Glutamatergic neuron (in vitro differentiated cells): ENCODE measurements around the gene LRCOL1. TPM values are rescaled to one million over a fixed set of nuclear protein-coding genes. Genes with fewer than 3 reads are reported as not detected.

ENCODE experiments used
- DNase-seq: peaks from one replicate; pipeline ENCODE4 v3.0.0; 2022
- H3K27ac Mint-ChIP-seq: one replicate; pipeline ENCODE4 v1.8.0; 2020; ENCODE audit warnings: mild to moderate bottlenecking, mixed read lengths, inconsistent platforms; ENCODE audit not compliant: unreplicated experiment
- H3K27me3 Mint-ChIP-seq: one replicate; pipeline ENCODE4 v1.8.0; 2020; ENCODE audit warnings: mild to moderate bottlenecking, moderate library complexity, mixed read lengths, inconsistent platforms; ENCODE audit not compliant: unreplicated experiment
- H3K36me3 Mint-ChIP-seq: one replicate; pipeline ENCODE4 v1.8.0; 2020; ENCODE audit warnings: mild to moderate bottlenecking, mixed read lengths, inconsistent platforms; ENCODE audit not compliant: unreplicated experiment
- H3K4me1 Mint-ChIP-seq: one replicate; pipeline ENCODE4 v1.8.0; 2020; ENCODE audit warnings: mild to moderate bottlenecking, low read depth, mixed read lengths, inconsistent platforms; ENCODE audit not compliant: unreplicated experiment
- H3K4me3 Mint-ChIP-seq: one replicate; pipeline ENCODE4 v1.8.0; 2020; ENCODE audit warnings: mild to moderate bottlenecking, mixed read lengths, inconsistent platforms; ENCODE audit not compliant: unreplicated experiment
- H3K9me3 Mint-ChIP-seq: one replicate; pipeline ENCODE4 v1.8.0; 2020; ENCODE audit warnings: mild to moderate bottlenecking, moderate library complexity, mixed read lengths, inconsistent platforms; ENCODE audit not compliant: unreplicated experiment
- total RNA-seq: library from RNA; stranded (reverse); fragmentation: NEBNext Ultra II Directional; extraction: Animal tissue kit (Norgen Biotek cat#: 25700); gene quantifications from one replicate; pipeline ENCODE4 v1.2.1, GENCODE V29; 2021; ENCODE audit not compliant: unreplicated experiment
- TF ChIP-seq, protein P1 (sequence below): fragments of 200-600 bp; sonication (generic); IDR thresholded peaks from one replicate; pipeline ENCODE4 v1.5.0; 2021; ENCODE audit not compliant: partially characterized antibody, unreplicated experiment

The LRCOL1 gene
- total RNA-seq, 1 donor from 2014 or later = not detected

DNA sequence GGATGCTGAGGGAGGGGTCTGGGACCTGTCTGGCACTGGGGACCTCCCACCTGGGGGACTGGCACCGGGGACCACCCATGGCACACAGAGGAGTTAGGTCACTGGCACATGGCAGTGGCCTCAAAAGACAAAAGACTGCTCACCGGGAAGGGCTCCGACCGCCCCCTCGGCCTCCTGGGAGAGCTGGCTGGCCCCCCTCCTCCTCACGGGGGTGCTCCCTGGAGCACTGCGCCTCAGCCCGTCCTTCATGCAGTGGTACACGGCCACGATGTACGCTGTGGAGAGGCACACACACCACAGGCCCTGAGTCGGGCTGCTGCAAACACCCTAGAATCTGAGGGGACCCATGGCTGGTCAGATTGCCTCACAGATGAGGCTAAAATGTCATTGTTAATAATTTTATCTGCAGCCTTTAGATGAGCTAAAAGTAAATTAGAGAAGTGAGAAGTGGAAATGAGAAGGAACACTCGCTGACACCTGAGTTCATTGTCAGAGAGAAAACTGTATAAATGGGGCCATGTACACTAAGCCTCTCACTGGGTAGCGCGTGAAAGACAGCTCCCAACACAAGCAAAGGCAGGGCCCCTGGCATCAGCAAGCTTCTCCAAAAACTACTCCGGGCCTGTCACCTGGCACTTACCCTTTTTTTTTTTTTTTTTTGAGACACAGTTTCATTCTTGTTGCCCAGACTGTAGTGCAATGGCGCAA is 22.3 kb upstream of the LRCOL1 start:
- H3K4me1 Mint-ChIP-seq = peaks cover 5% of the 10 kb centered on the region
- TF ChIP-seq, protein P1, sequence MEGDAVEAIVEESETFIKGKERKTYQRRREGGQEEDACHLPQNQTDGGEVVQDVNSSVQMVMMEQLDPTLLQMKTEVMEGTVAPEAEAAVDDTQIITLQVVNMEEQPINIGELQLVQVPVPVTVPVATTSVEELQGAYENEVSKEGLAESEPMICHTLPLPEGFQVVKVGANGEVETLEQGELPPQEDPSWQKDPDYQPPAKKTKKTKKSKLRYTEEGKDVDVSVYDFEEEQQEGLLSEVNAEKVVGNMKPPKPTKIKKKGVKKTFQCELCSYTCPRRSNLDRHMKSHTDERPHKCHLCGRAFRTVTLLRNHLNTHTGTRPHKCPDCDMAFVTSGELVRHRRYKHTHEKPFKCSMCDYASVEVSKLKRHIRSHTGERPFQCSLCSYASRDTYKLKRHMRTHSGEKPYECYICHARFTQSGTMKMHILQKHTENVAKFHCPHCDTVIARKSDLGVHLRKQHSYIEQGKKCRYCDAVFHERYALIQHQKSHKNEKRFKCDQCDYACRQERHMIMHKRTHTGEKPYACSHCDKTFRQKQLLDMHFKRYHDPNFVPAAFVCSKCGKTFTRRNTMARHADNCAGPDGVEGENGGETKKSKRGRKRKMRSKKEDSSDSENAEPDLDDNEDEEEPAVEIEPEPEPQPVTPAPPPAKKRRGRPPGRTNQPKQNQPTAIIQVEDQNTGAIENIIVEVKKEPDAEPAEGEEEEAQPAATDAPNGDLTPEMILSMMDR = no peak
- H3K27ac Mint-ChIP-seq = no peak overlapping the region
- no peaks in the 10 kb centered on the region for H3K36me3 Mint-ChIP-seq
- H3K9me3 Mint-ChIP-seq = peaks cover 5% of the 10 kb centered on the region
- H3K4me3 Mint-ChIP-seq = no peak overlapping the region
- DNase-seq = no peak
- peaks cover 11% of the 10 kb centered on the region for H3K27me3 Mint-ChIP-seq

DNA sequence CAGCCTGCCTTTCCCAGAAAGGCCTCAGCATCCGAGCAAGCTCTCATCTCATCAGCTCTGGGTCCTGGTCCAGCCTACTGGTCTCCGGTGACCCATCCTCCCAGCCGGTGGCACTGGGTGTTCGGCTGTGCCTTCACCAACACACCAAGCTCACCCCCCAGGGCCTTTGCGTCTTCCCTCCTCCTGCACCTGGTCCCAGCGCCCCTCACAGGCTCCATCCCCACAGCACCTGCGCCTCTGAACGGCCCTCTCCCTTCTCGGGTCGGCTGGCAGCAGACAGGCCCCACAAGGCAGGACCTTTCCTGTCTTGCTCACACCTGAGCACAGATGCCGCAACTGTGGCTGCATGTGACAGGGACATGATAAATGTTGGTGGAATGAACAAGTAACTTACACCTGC is 21.3 kb upstream of the LRCOL1 start:
- H3K27me3 Mint-ChIP-seq = peaks cover 11% of the 10 kb centered on the region
- H3K4me1 Mint-ChIP-seq = peaks cover 5% of the 10 kb centered on the region
- H3K4me3 Mint-ChIP-seq = no peak overlapping the region
- no peak overlapping the region for H3K27ac Mint-ChIP-seq
- peaks cover 3% of the 10 kb centered on the region for H3K9me3 Mint-ChIP-seq
- TF ChIP-seq, protein P1 = no peak
- no peak for DNase-seq
- H3K36me3 Mint-ChIP-seq = no peaks in the 10 kb centered on the region

- no peak for DNase-seq
- peaks cover 9% of the 10 kb centered on the region for H3K4me1 Mint-ChIP-seq
- H3K27ac Mint-ChIP-seq = no peak overlapping the region
- H3K4me3 Mint-ChIP-seq = peak overlapping the region; percentile 38
- H3K9me3 Mint-ChIP-seq = peaks cover 5% of the 10 kb centered on the region
- H3K36me3 Mint-ChIP-seq = no peaks in the 10 kb centered on the region
- TF ChIP-seq, protein P1 = no peak
- peaks cover 8% of the 10 kb centered on the region for H3K27me3 Mint-ChIP-seq
These were observed 20.3 kb upstream of the LRCOL1 start for GRCh38 chr12:132630672-132631071.

GRCh38 chr12:132629330-132629729 is 18.9 kb upstream of the LRCOL1 start:
- DNase-seq = no peak
- H3K4me3 Mint-ChIP-seq = no peak overlapping the region
- no peak overlapping the region for H3K27ac Mint-ChIP-seq
- H3K9me3 Mint-ChIP-seq = peaks cover 4% of the 10 kb centered on the region
- TF ChIP-seq, protein P1 = no peak
- peaks cover 5% of the 10 kb centered on the region for H3K4me1 Mint-ChIP-seq
- peaks cover 4% of the 10 kb centered on the region for H3K27me3 Mint-ChIP-seq
- no peaks in the 10 kb centered on the region for H3K36me3 Mint-ChIP-seq

GRCh38 chr12:132625731-132626430 is 15.5 kb upstream of the LRCOL1 start:
- DNase-seq = no peak
- no peaks in the 10 kb centered on the region for H3K36me3 Mint-ChIP-seq
- TF ChIP-seq, protein P1 = no peak
- peaks cover 3% of the 10 kb centered on the region for H3K9me3 Mint-ChIP-seq
- peaks cover 15% of the 10 kb centered on the region for H3K4me1 Mint-ChIP-seq
- no peak overlapping the region for H3K4me3 Mint-ChIP-seq
- H3K27ac Mint-ChIP-seq = no peak overlapping the region
- peaks cover 13% of the 10 kb centered on the region for H3K27me3 Mint-ChIP-seq
